Measurements from ENCODE around the gene MSI2. TPM values are rescaled to one million over a fixed set of nuclear protein-coding genes. Genes with fewer than 3 reads are reported as not detected.

The MSI2 gene
- total RNA-seq, 1 donor from 2014 or later, result 21.1 TPM

DNA sequence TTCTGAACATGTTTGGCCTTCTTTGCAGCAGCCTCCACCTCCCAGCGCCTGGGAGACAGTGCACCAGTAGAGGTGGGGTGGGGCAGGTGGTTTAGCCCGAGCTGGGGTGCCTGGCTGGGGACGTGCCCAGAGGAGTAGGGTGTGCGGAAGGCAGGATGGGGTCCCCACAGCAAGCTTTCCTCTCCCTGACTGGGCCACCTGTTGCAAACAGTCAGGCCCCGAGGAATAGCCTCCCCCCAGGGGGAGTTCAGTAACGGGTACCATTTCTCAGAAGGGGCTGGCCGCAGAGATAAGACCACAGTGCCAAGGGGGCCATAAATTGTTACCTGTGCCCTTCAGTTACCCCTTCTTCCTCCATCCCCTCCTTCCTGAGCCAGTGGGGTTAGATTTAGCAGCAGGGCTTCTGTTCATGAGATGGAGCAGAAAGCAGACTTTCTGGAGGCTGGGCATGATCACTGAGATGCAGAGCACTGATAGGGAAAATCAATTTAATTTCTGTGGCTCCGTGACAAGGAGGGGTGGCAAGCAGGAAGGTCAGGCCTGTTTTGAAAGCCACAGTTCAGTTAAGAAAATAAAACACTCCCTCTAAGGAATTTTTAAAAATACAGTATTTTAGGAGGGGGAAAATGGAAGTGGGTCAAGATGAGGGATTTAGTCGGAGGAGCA lies 181.9 kb downstream of the MSI2 start:
- no peaks in the 10 kb centered on the region for H3K36me3 ChIP-seq (ENCODE audit: control insufficient read depth, insufficient read depth, low read length)
- no peaks in the 10 kb centered on the region for H3K27me3 ChIP-seq (ENCODE audit: control insufficient read depth, insufficient read depth, low read length)
- DNase-seq (ENCODE audit: low read depth), result no peak
- no peak overlapping the region for H3K4me3 ChIP-seq (ENCODE audit: low read depth, low read length)
- TF ChIP-seq CTCF (IDR thresholded peaks at IDR 0.05; ENCODE audit: insufficient read depth, low read length, severe bottlenecking), result no peak
- FAIRE-seq, result no peak

DNA sequence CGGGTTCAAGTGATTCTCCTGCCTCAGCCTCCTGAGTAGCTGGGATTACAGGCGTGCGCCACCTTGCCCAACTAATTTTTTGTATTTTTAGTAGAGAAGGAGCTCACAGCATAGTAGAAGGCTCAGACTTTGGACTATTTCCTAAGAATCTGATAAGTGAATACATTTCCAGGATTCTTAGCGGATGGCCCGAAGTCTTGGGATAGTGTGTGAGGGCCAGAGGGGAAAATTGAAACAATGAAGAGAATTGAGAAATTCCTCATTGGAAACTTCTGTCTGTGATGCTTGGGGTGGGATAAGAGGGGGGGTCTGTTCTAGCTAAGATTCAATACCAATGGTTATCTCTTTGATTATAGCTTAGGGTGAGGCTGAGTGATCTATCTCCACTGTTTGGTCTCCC lies 183.3 kb downstream of the MSI2 start:
- Histone ChIP-seq H3K27me3 (ENCODE audit: control insufficient read depth, insufficient read depth, low read length) (no peaks in the 10 kb centered on the region), H3K36me3 (ENCODE audit: control insufficient read depth, insufficient read depth, low read length) (no peaks in the 10 kb centered on the region), H3K4me3 (ENCODE audit: low read depth, low read length) (no peak overlapping the region)
- no peak for DNase-seq (ENCODE audit: low read depth)
- no peak for FAIRE-seq
- no peak for TF ChIP-seq CTCF (IDR thresholded peaks at IDR 0.05; ENCODE audit: insufficient read depth, low read length, severe bottlenecking)

DNA sequence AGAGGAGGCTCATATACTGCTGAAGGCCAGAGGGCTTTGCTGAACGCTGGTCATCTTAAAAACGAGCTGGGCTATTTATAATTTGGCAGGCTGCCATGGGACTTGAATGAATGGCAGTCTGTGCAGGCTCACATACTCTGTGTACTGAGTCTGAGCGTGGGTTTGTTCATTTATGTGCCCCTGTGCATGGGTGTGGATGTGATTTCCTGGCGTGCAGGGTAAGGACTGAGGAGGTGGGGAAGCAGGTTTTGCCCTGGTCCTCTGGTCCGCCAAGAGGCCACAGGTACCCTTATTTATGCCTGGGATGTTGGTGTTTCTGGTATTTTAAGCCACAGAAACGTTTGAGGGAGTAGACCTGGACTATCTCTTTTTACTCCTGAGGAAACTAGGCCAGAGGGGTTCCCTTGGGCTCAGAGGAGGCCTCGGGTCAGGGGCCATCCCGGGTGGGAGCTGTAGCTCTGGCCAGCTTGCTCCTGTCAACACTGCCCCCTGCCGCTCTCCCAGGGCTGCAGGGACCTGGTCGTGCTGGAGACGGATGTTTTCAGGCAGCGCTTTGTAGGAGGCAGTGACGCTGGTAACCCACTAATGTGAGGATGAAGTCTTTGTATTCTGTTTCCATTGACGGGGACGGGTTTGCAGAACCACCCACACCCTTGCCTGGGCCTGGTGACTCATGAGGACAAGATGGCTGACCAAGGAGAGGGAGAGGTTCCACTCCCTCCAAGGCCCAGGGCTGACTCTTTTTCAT lies 184.4 kb downstream of the MSI2 start:
- FAIRE-seq (peak; percentile 64), DNase-seq (ENCODE audit: low read depth) (peak; percentile 76)
- Histone ChIP-seq H3K27me3 (ENCODE audit: control insufficient read depth, insufficient read depth, low read length) (no peaks in the 10 kb centered on the region), H3K36me3 (ENCODE audit: control insufficient read depth, insufficient read depth, low read length) (no peaks in the 10 kb centered on the region), H3K4me3 (ENCODE audit: low read depth, low read length) (no peak overlapping the region)
- TF ChIP-seq CTCF (IDR thresholded peaks at IDR 0.05; ENCODE audit: insufficient read depth, low read length, severe bottlenecking), result peak; percentile 16

DNA sequence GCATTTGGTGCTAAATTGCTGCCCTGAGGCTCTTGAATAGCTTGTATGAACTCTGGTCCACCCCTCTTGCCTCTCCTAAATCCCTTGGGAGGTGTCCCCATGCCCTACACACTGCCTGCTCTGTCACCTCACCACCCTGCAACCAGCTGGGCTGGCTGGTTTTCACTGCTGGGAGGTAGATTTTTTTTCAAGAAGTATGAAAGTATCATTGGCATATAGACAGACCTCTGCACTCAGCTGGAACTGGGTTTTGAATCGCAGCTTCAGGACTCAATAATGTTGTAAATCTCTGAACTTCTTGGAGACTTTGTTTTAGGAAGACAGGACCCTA lies 184.9 kb downstream of the MSI2 start:
- Histone ChIP-seq H3K4me3 (ENCODE audit: low read depth, low read length) (no peak overlapping the region), H3K27me3 (ENCODE audit: control insufficient read depth, insufficient read depth, low read length) (no peaks in the 10 kb centered on the region), H3K36me3 (ENCODE audit: control insufficient read depth, insufficient read depth, low read length) (no peaks in the 10 kb centered on the region)
- FAIRE-seq, result no peak
- no peak for DNase-seq (ENCODE audit: low read depth)
- no peak for TF ChIP-seq CTCF (IDR thresholded peaks at IDR 0.05; ENCODE audit: insufficient read depth, low read length, severe bottlenecking)

- FAIRE-seq, result no peak
- Histone ChIP-seq H3K4me3 (ENCODE audit: low read depth, low read length) (no peak overlapping the region), H3K36me3 (ENCODE audit: control insufficient read depth, insufficient read depth, low read length) (no peaks in the 10 kb centered on the region), H3K27me3 (ENCODE audit: control insufficient read depth, insufficient read depth, low read length) (no peaks in the 10 kb centered on the region)
- no peak for TF ChIP-seq CTCF (IDR thresholded peaks at IDR 0.05; ENCODE audit: insufficient read depth, low read length, severe bottlenecking)
- DNase-seq (ENCODE audit: low read depth), result no peak
These were observed 186.1 kb downstream of the MSI2 start for GRCh38 chr17:57442401-57442823.

Measured in bronchial epithelial cell (primary cell).